ENCODE data around the gene SCUBE1.

The SCUBE1 gene

DNA sequence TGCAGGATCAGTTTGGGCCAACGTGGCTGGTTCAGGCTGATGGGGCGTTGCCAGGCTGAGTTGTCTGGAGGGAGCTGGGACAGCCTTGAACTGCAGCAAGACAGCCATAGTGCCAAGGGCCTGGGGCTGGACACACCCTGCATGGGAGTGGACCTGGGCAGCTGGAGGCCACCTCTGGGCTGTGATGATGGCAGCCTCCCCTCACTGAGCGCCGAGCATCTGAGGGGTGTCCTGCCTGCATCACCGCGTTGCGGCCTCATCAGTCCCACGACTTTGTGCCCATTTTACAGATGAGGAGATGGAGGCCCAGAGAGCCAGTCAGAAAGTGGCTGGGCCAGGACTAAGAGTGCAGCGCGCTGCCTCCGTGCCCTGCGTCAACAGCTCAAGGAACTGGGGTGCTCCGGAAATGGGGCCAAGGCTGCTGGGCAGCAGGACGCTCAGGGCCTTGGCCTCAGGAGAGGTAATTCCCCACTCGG lies 192.4 kb downstream of the SCUBE1 start:
- DNase-seq, result no peak

DNA sequence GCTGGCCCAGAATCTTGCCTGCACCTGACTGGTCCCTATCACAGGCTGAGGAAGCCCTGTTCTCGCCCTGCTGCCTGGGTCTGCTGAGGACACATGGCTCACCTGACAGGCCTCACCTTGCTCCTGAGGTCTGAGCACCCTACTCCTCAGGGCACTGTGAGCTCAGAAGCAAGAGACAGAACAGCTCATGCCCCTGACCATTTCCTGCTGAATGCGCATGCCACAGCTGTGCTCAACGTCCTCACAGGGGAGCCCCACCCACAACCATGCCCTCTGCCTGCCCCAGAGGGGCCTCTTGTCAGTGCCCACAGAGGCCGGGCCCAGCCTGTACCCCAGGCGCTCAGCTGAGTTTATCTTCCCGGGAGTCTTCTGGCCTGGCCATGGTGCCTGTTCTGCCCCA lies 194.6 kb downstream of the SCUBE1 start:
- DNase-seq, result no peak

DNA sequence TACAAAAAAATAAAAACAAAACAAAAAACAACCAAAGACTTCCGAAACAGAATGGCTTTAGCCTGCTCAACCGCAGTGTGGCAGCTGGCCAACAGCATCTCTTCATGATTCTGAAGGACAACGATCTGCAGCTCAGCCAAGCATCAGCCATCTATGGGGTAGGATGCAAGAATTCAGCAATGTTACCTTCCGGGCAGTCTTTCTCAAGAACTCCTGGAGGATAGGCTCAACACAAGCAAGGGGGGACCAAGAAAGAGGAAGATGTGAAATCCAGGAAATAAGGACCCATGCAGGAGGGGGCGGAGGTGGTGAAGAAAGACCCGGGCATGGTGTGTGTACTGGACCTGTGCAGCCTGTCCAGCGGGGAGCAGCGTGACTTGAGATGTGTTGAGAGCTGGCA lies 195.4 kb downstream of the SCUBE1 start:
- DNase-seq, result no peak

Data from islet precursor cell (in vitro differentiated cells).